ENCODE results near the gene DNAAF2.

DNAAF2 gene

GRCh38 chr14:49617852-49618519, 17.1 kb downstream of the DNAAF2 start:
- TF ChIP-seq CTCF (IDR thresholded peaks at IDR 0.05; ENCODE audit: extremely low read depth, insufficient read depth, missing control alignments) = no peak
- in situ Hi-C loops (cut with MboI; ENCODE audit: low pct_unique_long_range_greater_than_20kb, low sequenced_read_pairs, unreplicated experiment) = no loop called here
- DNase-seq (ENCODE audit: low spot score) = no peak

- no peak for DNase-seq (ENCODE audit: low spot score)
- in situ Hi-C loops (cut with MboI; ENCODE audit: low pct_unique_long_range_greater_than_20kb, low sequenced_read_pairs, unreplicated experiment) = no loop called here
- TF ChIP-seq CTCF (IDR thresholded peaks at IDR 0.05; ENCODE audit: extremely low read depth, insufficient read depth, missing control alignments) = no peak
Measured at GRCh38 chr14:49615776-49616175, 19.3 kb downstream of the DNAAF2 start.

GRCh38 chr14:49614196-49614595, 20.8 kb downstream of the DNAAF2 start:
- no peak for DNase-seq (ENCODE audit: low spot score)

GRCh38 chr14:49612671-49613070, 22.4 kb downstream of the DNAAF2 start:
- in situ Hi-C loops (cut with MboI; ENCODE audit: low pct_unique_long_range_greater_than_20kb, low sequenced_read_pairs, unreplicated experiment) = no loop called here
- no peak for DNase-seq (ENCODE audit: low spot score)
- no peak for TF ChIP-seq CTCF (IDR thresholded peaks at IDR 0.05; ENCODE audit: extremely low read depth, insufficient read depth, missing control alignments)

More at GRCh38 chr14:49614196-49614595, 20.8 kb downstream of the DNAAF2 start:
- TF ChIP-seq CTCF (IDR thresholded peaks at IDR 0.05; ENCODE audit: extremely low read depth, insufficient read depth, missing control alignments) = no peak
- in situ Hi-C loops (cut with MboI; ENCODE audit: low pct_unique_long_range_greater_than_20kb, low sequenced_read_pairs, unreplicated experiment) = no loop called here

- no peak for DNase-seq (ENCODE audit: low spot score)
- in situ Hi-C loops (cut with MboI; ENCODE audit: low pct_unique_long_range_greater_than_20kb, low sequenced_read_pairs, unreplicated experiment) = no loop called here
- TF ChIP-seq CTCF (IDR thresholded peaks at IDR 0.05; ENCODE audit: extremely low read depth, insufficient read depth, missing control alignments) = no peak
Measured at GRCh38 chr14:49612251-49612650, 22.8 kb downstream of the DNAAF2 start.

GRCh38 chr14:49607583-49607982, 27.5 kb downstream of the DNAAF2 start:
- in situ Hi-C loops (cut with MboI; ENCODE audit: low pct_unique_long_range_greater_than_20kb, low sequenced_read_pairs, unreplicated experiment) = no loop called here
- TF ChIP-seq CTCF (IDR thresholded peaks at IDR 0.05; ENCODE audit: extremely low read depth, insufficient read depth, missing control alignments) = no peak
- DNase-seq (ENCODE audit: low spot score) = no peak

All from GM13977 (cell line).